CD8-positive, alpha-beta memory T cell (primary cell): ENCODE results near the gene LHX1. TPM values are rescaled to one million over a fixed set of nuclear protein-coding genes. Genes with fewer than 3 reads are reported as not detected.

Source experiments
- CTCF ChIA-PET: fragments of 350-600 bp; sonication (Branson Sonifier 250); formaldehyde crosslinking; loops from one replicate; lab custom pipeline; 2021; ENCODE audit warnings: antibody characterized with exemption; lab: Charles Lee
- POLR2A ChIA-PET: fragments of 350-600 bp; sonication (Branson Sonifier 250); formaldehyde crosslinking; loops from one replicate; lab custom pipeline; 2021; ENCODE audit warnings: antibody characterized with exemption; lab: Charles Lee
- DNase-seq, 5 donors: peaks; one replicate each; pipeline versions ENCODE4 v3.0.0 to v3.0.0-alpha.2; 2020 to 2022; ENCODE audit warnings: mixed read lengths in 1 of 5
- H3K27ac ChIP-seq: one replicate; pipeline ENCODE4 v1.7.0; 2013; ENCODE audit warnings: low read depth, mild to moderate bottlenecking, low read length, moderate library complexity
- H3K27me3 ChIP-seq: 2 replicates; pipeline ENCODE4 v1.7.0; 2013; ENCODE audit warnings: low read length, mild to moderate bottlenecking; ENCODE audit not compliant: insufficient read depth, poor library complexity, severe bottlenecking
- H3K36me3 ChIP-seq: 2 replicates; pipeline ENCODE4 v1.7.0; 2013; ENCODE audit warnings: mild to moderate bottlenecking, low read length, moderate library complexity; ENCODE audit not compliant: insufficient read depth
- H3K4me1 ChIP-seq: 2 replicates; pipeline ENCODE4 v1.7.0; 2013; ENCODE audit warnings: mild to moderate bottlenecking, low read length, moderate library complexity; ENCODE audit not compliant: insufficient read depth
- H3K4me3 ChIP-seq: 2 replicates; pipeline ENCODE4 v1.7.0; 2013; ENCODE audit warnings: mild to moderate bottlenecking, low read length
- H3K9me3 ChIP-seq: 2 replicates; pipeline ENCODE4 v1.7.0; 2013; ENCODE audit warnings: mild to moderate bottlenecking, low read length
- H3K27ac Mint-ChIP-seq, 8 donors: one replicate each; pipeline ENCODE4 v1.8.0; 2020 to 2021; ENCODE audit warnings: mixed read lengths in 8 of 8, mild to moderate bottlenecking in 6 of 8, inconsistent platforms in 3 of 8, moderate library complexity in 3 of 8
- H3K27me3 Mint-ChIP-seq, 2 donors: one replicate each; pipeline ENCODE4 v1.8.0; 2020 to 2021; ENCODE audit warnings: mixed read lengths in 2 of 2, mild to moderate bottlenecking in 1 of 2, moderate library complexity in 1 of 2
- H3K36me3 Mint-ChIP-seq, 3 donors: one replicate each; pipeline ENCODE4 v1.8.0; 2020 to 2021; ENCODE audit warnings: mixed read lengths in 3 of 3, inconsistent platforms in 1 of 3, mild to moderate bottlenecking in 1 of 3
- H3K4me1 Mint-ChIP-seq, 3 donors: one replicate each; pipeline ENCODE4 v1.8.0; 2020 to 2021; ENCODE audit warnings: mixed read lengths in 3 of 3, inconsistent platforms in 1 of 3, mild to moderate bottlenecking in 1 of 3
- H3K4me3 Mint-ChIP-seq, 7 donors: one replicate each; pipeline ENCODE4 v1.8.0; 2020 to 2021; ENCODE audit warnings: mixed read lengths in 7 of 7, mild to moderate bottlenecking in 6 of 7, moderate library complexity in 4 of 7, inconsistent platforms in 2 of 7
- H3K9me3 Mint-ChIP-seq, 5 donors: one replicate each; pipeline ENCODE4 v1.8.0; 2020 to 2022; ENCODE audit warnings: mixed read lengths in 5 of 5, mild to moderate bottlenecking in 3 of 5, moderate library complexity in 2 of 5, inconsistent platforms in 1 of 5
- polyA plus RNA-seq: library from polyadenylated mRNA; unstranded; fragments of 300-500 nt; fragmentation: Illumina TruSeq; gene quantifications from one replicate; pipeline ENCODE4 v1.2.3, GENCODE V29; 2021
- total RNA-seq, 2 experiments: library from RNA; stranded (reverse); gene quantifications; one replicate each; pipeline ENCODE4 v1.2.3, GENCODE V29; 2021

The LHX1 gene
- total and polyA plus RNA-seq, 3 experiments from 2014 or later: 0.46 to 0.51 TPM; not detected in 1

- H3K36me3 Mint-ChIP-seq: peaks cover 0 to 3% (median 0%) of the 10 kb centered on the region in 3 donors
- no peak overlapping the region for H3K4me3 ChIP-seq
- H3K4me3 Mint-ChIP-seq: peak overlapping the region in 6 of 7 donors; percentile 68 to 87 (median 81)
- ChIA-PET POLR2A (interaction anchor here (1.1 to 1.9 kb wide), 2 partner anchors 10 kb away, joined by 3 to 7 read pairs; partner anchors contain the start of gene AATF), CTCF (interaction anchor here (0.8 kb wide), 1 partner anchor 10 kb away, joined by 3 read pairs; the partner anchor contains the start of gene AATF)
- H3K27me3 ChIP-seq: peaks cover 97% of the 10 kb centered on the region
- H3K4me1 Mint-ChIP-seq: peaks cover 54 to 80% (median 61%) of the 10 kb centered on the region in 3 donors
- peak overlapping the region in 2 of 8 donors; percentile 29 to 87 for H3K27ac Mint-ChIP-seq
- peaks cover 0 to 4% (median 2%) of the 10 kb centered on the region in 5 donors for H3K9me3 Mint-ChIP-seq
- H3K9me3 ChIP-seq: no peaks in the 10 kb centered on the region
- no peaks in the 10 kb centered on the region for H3K36me3 ChIP-seq
- peaks cover 79 to 80% of the 10 kb centered on the region in 2 donors for H3K27me3 Mint-ChIP-seq
- peaks cover 71% of the 10 kb centered on the region for H3K4me1 ChIP-seq
- no peak overlapping the region for H3K27ac ChIP-seq
- DNase-seq: no peak
Measured at GRCh38 chr17:36938566-36939051, 1.3 kb downstream of the LHX1 start.

DNA sequence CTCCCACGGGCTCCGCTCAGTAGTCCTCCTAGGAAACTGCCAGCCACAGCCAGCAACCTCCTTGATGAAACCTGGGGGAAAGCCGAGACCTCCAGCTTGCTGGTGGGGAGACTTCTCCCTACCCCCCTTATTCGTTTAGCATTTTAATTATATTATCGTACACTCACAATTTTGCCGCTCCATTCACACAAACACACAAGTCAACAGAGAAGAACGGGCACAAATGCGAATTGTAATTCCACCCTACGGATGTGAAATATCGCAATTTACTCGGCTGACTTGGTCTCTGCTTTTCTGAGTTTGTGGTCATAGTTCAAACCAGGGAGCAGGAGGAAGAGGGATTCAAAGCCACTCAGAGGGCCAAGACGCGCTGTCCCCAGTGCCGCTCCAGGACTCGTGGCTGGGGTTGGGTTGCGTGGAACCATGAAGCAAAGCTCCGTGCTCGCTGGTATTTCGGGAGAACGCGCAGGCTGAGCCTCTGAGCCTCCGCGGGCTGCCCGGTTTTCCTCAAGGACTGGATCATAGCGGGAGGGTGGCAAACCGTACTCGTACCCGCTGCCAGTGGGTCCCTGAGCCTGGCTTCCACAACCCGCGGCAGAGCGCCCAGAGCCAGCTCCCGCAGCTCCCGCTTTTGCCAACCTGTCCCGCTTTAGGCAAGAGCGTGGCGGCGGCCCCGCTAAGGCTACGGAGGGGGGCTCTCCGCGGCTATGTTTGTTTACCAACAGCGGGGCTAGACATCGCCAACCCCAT lies 2.0 kb downstream of the LHX1 start:
- Histone ChIP-seq H3K9me3 (no peaks in the 10 kb centered on the region), H3K4me3 (no peak overlapping the region), H3K27me3 (peaks cover 97% of the 10 kb centered on the region), H3K36me3 (no peaks in the 10 kb centered on the region), H3K27ac (no peak overlapping the region), H3K4me1 (peaks cover 64% of the 10 kb centered on the region)
- Mint-ChIP-seq H3K36me3 (peaks cover 0 to 3% (median 0%) of the 10 kb centered on the region in 3 donors), H3K4me1 (peaks cover 50 to 76% (median 58%) of the 10 kb centered on the region in 3 donors), H3K27ac (peak overlapping the region in 3 of 8 donors; percentile 18 to 87 (median 30)), H3K9me3 (peaks cover 0 to 7% (median 3%) of the 10 kb centered on the region in 5 donors), H3K4me3 (peak overlapping the region; percentile 48 to 81 (median 68)), H3K27me3 (peaks cover 78% of the 10 kb centered on the region in 2 donors)
- no peak for DNase-seq
- POLR2A ChIA-PET: interaction anchor here (1.1 kb wide), 1 partner anchor 10 kb away, joined by 3 read pairs; the partner anchor contains the start of gene AATF
- CTCF ChIA-PET: no interaction called here

- Histone ChIP-seq H3K36me3 (no peaks in the 10 kb centered on the region), H3K27ac (no peak overlapping the region), H3K27me3 (peaks cover 97% of the 10 kb centered on the region), H3K4me1 (peaks cover 61% of the 10 kb centered on the region), H3K4me3 (no peak overlapping the region), H3K9me3 (no peaks in the 10 kb centered on the region)
- CTCF ChIA-PET: no interaction called here
- POLR2A ChIA-PET: no interaction called here
- Mint-ChIP-seq H3K27ac (peak overlapping the region in 3 of 8 donors; percentile 56 to 90 (median 87)), H3K36me3 (peaks cover 0 to 3% (median 0%) of the 10 kb centered on the region in 3 donors), H3K4me3 (peak overlapping the region in 5 of 7 donors; percentile 29 to 72 (median 61)), H3K4me1 (peaks cover 48 to 72% (median 58%) of the 10 kb centered on the region in 3 donors), H3K27me3 (peaks cover 81 to 82% of the 10 kb centered on the region in 2 donors), H3K9me3 (peaks cover 0 to 7% (median 3%) of the 10 kb centered on the region in 5 donors)
- DNase-seq: no peak
Measured at GRCh38 chr17:36939802-36940312, 2.6 kb downstream of the LHX1 start.

GRCh38 chr17:36940313-36941264 lies 3.3 kb downstream of the LHX1 start:
- H3K4me3 ChIP-seq: no peak overlapping the region
- CTCF ChIA-PET: interaction anchor here (0.8 kb wide), 1 partner anchor 10 kb away, joined by 3 read pairs; no protein-coding TSS in a partner anchor
- H3K27ac ChIP-seq: no peak overlapping the region
- H3K36me3 ChIP-seq: no peaks in the 10 kb centered on the region
- POLR2A ChIA-PET: no interaction called here
- H3K27me3 Mint-ChIP-seq: peaks cover 80 to 82% of the 10 kb centered on the region in 2 donors
- peaks cover 53% of the 10 kb centered on the region for H3K4me1 ChIP-seq
- peaks cover 40 to 64% (median 50%) of the 10 kb centered on the region in 3 donors for H3K4me1 Mint-ChIP-seq
- H3K9me3 ChIP-seq: no peaks in the 10 kb centered on the region
- peak overlapping the region in 6 of 7 donors; percentile 3 to 72 (median 34) for H3K4me3 Mint-ChIP-seq
- H3K9me3 Mint-ChIP-seq: peaks cover 0 to 7% (median 3%) of the 10 kb centered on the region in 5 donors
- DNase-seq: no peak
- H3K36me3 Mint-ChIP-seq: peaks cover 0 to 3% (median 0%) of the 10 kb centered on the region in 3 donors
- peak overlapping the region in 2 of 8 donors; percentile 39 to 87 for H3K27ac Mint-ChIP-seq
- peaks cover 97% of the 10 kb centered on the region for H3K27me3 ChIP-seq

DNA sequence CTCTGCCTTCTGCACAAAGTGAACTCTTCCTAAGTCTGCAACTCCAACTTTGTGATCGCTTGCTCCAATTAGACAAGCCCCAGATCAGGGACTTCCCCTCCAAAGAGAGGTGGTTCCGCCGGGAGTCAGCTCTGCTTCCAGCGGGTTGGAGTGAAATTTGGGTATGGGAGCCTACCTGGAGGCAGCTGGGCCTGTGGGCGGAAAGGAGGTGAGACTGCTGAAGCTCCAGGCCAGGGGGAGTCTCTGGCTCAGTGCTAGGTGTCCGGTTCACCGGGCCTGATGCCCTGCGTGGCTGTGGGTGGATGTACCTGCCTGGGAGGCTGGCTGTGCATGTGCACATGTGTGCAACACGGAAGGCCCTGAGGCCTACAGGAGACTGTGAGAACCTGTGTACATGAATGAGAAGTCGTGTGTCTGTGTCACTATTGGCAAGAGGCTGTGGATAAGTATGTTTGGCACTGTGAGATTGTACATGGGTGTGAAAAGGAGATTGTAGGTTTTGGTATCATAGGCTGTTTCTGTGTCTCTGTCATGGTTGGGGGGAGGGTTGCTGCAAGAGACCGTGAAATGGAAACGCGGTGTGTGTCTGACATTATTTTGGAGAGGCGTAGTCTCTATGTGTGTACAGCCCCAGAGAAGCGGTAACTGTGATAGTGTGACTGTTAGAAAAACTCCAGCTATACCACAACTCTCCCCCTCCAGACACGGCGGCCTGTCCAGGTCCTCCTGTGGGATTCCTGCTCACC lies 4.2 kb downstream of the LHX1 start:
- peak overlapping the region in 3 of 8 donors; percentile 44 to 87 (median 71) for H3K27ac Mint-ChIP-seq
- CTCF ChIA-PET: interaction anchor here (0.8 kb wide), 1 partner anchor 11 kb away, joined by 3 read pairs; no protein-coding TSS in a partner anchor
- POLR2A ChIA-PET: no interaction called here

GRCh38 chr17:36942019-36942599 lies 4.8 kb downstream of the LHX1 start:
- Mint-ChIP-seq H3K27ac (peak overlapping the region in 2 of 8 donors; percentile 44 to 87), H3K9me3 (peaks cover 0 to 7% (median 3%) of the 10 kb centered on the region in 5 donors), H3K4me1 (peaks cover 34 to 49% (median 40%) of the 10 kb centered on the region in 3 donors), H3K36me3 (peaks cover 0 to 3% (median 0%) of the 10 kb centered on the region in 3 donors), H3K27me3 (peaks cover 80 to 86% of the 10 kb centered on the region in 2 donors), H3K4me3 (peak overlapping the region in 5 of 7 donors; percentile 33 to 71 (median 61))
- Histone ChIP-seq H3K4me1 (peaks cover 38% of the 10 kb centered on the region), H3K9me3 (no peaks in the 10 kb centered on the region), H3K4me3 (no peak overlapping the region), H3K27ac (no peak overlapping the region), H3K36me3 (no peaks in the 10 kb centered on the region), H3K27me3 (peaks cover 97% of the 10 kb centered on the region)
- ChIA-PET POLR2A (no interaction called here), CTCF (no interaction called here)
- no peak for DNase-seq

More for the DNA sequence above, 4.2 kb downstream of the LHX1 start:
- Mint-ChIP-seq H3K9me3 (peaks cover 0 to 7% (median 3%) of the 10 kb centered on the region in 5 donors), H3K36me3 (peaks cover 0 to 3% (median 0%) of the 10 kb centered on the region in 3 donors), H3K4me1 (peaks cover 35 to 56% (median 44%) of the 10 kb centered on the region in 3 donors), H3K27me3 (peaks cover 78 to 83% of the 10 kb centered on the region in 2 donors), H3K4me3 (peak overlapping the region; percentile 7 to 71 (median 44))
- no peak overlapping the region for H3K27ac ChIP-seq
- H3K27me3 ChIP-seq: peaks cover 97% of the 10 kb centered on the region
- no peaks in the 10 kb centered on the region for H3K9me3 ChIP-seq
- no peak for DNase-seq
- H3K4me3 ChIP-seq: no peak overlapping the region
- H3K4me1 ChIP-seq: peaks cover 45% of the 10 kb centered on the region
- H3K36me3 ChIP-seq: no peaks in the 10 kb centered on the region
